Kidney tubule cell (primary cell): ENCODE data around the gene LYPD8.
"Not testable (repeated sequence)": the region's sequence is repeated elsewhere in the genome, so short reads cannot be mapped to it uniquely, and the experiment has no call there.

Experiments
- DNase-seq: peaks from one replicate; pipeline ENCODE4 v3.0.0-alpha.2; 2018; ENCODE audit warnings: low spot score

Gene LYPD8

GRCh38 chr1:248755517-248755916, at the start of gene LYPD8:
TSS of gene LYPD8 (minus strand) at chr1:248755759. CDS start at chr1:248751081, 4,678 bp downstream.
- no peak for DNase-seq

- DNase-seq = no peak
These were observed 49.5 kb upstream of the LYPD8 start for GRCh38 chr1:248804771-248805681.

DNA sequence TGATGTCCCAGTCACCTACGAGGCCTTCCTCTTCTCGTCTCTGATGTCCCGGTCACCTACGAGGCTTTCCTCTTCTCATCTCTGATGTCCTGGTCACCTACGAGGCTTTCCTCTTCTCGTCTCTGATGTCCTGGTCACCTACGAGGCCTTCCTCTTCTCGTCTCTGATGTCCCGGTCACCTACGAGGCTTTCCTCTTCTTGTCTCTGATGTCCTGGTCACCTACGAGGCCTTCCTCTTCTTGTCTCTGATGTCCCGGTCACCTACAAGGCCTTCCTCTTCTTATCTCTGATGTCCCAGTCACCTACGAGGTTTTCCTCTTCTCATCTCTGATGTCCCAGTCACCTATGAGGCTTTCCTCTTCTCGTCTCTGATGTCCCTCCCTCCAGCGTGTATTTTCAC, 47.9 kb upstream of the LYPD8 start:
- not testable (repeated sequence) for DNase-seq

DNA sequence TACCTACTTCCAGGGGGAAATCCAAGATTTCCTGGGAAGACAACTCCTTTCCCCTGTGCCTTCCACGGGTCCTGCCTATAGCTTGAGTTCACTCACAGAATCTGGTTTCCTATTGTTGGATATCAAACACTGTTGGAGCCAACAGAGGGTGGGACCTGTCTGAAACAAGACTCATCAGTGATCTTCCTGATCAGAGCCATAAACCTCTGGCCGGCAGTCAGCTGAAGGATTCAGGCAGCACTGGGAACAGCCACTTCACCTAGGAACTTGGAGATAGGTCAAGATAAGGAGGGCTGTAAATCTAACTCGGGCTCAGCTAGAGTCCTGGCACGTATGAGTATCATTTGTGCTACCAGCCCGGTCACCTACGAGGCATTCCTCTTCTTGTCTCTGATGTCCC, 46.9 kb upstream of the LYPD8 start:
- DNase-seq = no peak

DNA sequence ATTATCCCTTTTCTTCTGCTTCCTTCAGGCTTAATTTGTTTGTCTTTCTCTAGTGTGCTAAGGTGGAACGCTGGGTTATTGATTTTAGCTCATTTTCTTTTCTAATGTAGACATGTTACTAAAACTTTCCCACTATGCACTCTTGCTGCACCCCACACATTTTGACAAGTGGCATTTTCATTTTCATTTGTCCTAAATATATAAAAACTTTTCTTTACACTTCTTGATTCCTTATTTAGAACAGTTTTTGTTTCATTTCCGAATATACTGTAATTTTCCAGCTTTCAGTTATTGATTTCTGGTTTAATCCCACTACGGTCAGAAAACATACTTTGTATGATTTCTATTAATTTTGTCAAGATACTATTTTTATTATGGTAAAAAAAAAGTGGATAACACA, 44.9 kb upstream of the LYPD8 start:
- no peak for DNase-seq

- peak; percentile 24 for DNase-seq
These were observed 43.2 kb upstream of the LYPD8 start for GRCh38 chr1:248798791-248799190.

- DNase-seq = not testable (repeated sequence)
These were observed 39.1 kb upstream of the LYPD8 start for GRCh38 chr1:248794663-248795062.

DNA sequence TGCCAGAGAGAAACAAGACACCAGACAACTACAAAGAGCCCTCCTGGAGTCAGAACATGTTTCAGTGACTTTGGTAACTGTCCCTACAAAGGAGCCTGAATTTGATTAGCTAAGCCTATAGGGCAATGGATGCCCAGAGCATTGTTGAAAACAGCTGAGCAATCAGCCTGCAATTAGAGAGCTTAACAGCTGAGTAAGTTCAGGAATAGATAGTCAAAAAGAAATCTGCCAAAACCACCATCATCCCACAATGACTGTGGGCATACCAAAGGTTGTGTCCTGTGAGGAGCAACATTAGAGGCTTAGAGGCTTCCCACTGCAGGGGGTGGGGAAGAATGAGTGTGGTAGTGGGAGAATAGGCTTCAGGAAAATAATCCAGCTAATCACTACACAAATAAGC, 38.0 kb upstream of the LYPD8 start:
- no peak for DNase-seq

DNA sequence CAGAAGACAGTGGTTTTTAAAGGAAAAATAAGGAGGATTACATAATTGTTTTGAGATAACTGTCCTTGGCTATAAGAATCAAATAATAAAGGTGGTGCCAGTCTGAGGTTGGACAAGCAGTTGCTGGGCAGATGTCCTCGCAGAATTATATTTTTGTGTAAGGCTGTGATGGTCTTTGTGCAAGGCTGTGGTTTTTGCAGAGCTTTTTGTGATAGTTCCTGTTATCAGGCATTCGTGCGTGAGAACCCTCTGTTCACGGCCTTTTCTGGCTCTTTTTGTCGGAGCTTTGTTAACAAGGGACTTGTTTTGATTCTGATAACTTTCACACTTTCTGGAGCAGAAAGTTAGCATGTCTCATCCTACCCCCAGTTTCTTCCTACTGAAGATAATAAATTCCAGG, 36.8 kb upstream of the LYPD8 start:
- no peak for DNase-seq

- DNase-seq = no peak
These were observed 35.5 kb upstream of the LYPD8 start for GRCh38 chr1:248791010-248791409.

GRCh38 chr1:248790456-248790855, 34.9 kb upstream of the LYPD8 start:
- no peak for DNase-seq

- DNase-seq = not testable (repeated sequence)
These were observed 33.8 kb upstream of the LYPD8 start for GRCh38 chr1:248789337-248789736.

- no peak for DNase-seq
These were observed 32.8 kb upstream of the LYPD8 start for GRCh38 chr1:248788327-248788726.

GRCh38 chr1:248787430-248787829, 31.9 kb upstream of the LYPD8 start:
- no peak for DNase-seq

- DNase-seq = peak; percentile 39
These were observed 30.6 kb upstream of the LYPD8 start for GRCh38 chr1:248786156-248786555.

DNA sequence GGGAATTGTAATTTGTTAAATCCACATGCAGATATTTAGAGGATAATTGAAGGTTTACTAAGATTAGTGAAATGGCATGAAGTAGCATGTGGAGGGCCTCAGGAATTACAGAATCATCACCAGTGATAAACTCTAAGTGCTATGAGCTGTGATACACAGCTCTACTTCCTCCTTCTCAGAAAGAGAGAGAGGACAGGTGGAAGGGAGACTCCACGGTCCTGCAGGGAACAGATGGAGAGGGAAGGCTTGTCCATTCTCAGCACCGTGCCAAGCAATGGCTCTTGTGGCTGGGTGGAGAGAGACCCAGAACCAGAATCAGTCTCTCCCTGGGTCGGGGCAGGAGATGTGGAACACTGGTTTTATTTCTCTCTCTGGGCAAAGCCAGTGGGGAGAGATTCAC, 27.8 kb upstream of the LYPD8 start:
- DNase-seq = no peak

GRCh38 chr1:248782416-248783141, 27.0 kb upstream of the LYPD8 start:
- DNase-seq = peak; percentile 42

DNA sequence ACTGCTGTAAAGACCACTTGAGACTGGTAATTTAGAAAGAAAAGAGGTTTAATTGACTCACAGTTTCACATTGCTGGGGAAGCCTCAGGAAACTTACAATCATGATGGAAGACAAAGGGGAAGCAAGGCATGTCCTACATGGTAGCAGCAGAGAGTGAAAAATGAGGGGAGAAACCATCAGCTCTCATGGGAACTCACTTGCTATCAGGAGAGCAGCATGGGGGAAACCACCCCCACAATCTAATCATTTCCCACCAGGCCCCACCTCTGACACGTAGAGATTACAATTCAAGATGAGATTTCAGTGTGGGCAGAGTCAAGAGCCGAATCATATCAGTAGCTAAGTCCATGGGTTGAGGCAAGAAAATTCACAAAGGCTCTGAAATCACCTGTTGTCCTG, 23.8 kb upstream of the LYPD8 start:
- no peak for DNase-seq

- DNase-seq = no peak
These were observed 23.3 kb upstream of the LYPD8 start for GRCh38 chr1:248778906-248779305.

DNA sequence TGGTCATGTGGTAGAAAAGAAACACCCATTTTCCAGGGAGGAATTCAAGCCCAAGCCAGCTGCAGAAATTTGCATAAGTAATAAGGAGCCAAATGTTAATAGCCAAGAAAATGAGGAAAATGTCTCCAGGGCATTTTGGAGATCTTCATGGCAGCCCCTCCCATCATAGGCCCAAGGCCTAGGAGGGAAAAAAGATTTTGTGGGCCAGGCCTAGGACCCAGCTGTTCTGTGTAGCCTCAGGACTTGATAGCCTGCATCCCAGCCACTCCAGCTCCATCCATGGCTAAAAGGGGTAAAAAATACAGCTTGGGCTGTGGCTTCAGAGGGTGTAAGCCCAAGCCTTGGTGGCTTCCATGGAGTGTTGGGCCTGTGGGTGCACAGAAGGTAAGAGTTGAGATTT, 21.4 kb upstream of the LYPD8 start:
- no peak for DNase-seq

- DNase-seq = no peak
These were observed 19.9 kb upstream of the LYPD8 start for GRCh38 chr1:248775441-248775840.

DNA sequence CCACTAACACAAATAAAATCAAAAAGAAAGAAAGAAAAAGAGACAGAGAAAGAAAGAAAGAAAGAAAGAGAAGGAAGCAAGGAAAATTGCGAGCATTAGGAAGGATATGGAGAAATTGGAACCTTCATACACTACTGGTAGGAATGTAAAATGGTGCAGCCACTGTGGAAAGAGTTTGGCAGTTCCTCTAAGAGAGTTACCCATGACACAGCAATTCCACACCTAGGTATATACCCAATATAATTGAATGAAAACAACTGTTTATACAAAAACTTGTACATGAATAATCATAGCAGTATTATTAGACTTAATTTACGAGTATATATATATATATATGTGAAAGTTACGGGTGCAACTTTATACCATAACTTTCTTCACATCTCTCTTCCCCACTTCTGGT, 4.1 kb upstream of the LYPD8 start:
- DNase-seq = no peak

- no peak for DNase-seq
These were observed 2.8 kb upstream of the LYPD8 start for GRCh38 chr1:248758352-248758751.
